Measurements from ENCODE around the gene ZBTB20. TPM values are rescaled to one million over a fixed set of nuclear protein-coding genes. Genes with fewer than 3 reads are reported as not detected.

ZBTB20 gene
- total RNA-seq, 1 donor from 2014 or later: 91.2 TPM

GRCh38 chr3:115021061-115021460 lies 126.0 kb downstream of the ZBTB20 start:
- intact Hi-C loops (cut with micrococcal nuclease): no loop called here
- ChIA-PET POLR2A (no interaction called here), CTCF (no interaction called here)
- Mint-ChIP-seq H3K36me3 (ENCODE audit: low read depth) (peaks cover 17% of the 10 kb centered on the region), H3K4me3 (no peak overlapping the region), H3K9me3 (peaks cover 9% of the 10 kb centered on the region), H3K4me1 (peaks cover 21% of the 10 kb centered on the region), H3K27ac (no peak overlapping the region), H3K27me3 (no peaks in the 10 kb centered on the region)
- DNase-seq (no peak), ATAC-seq (ENCODE audit: low read depth) (no peak)
- TF ChIP-seq, protein P1, sequence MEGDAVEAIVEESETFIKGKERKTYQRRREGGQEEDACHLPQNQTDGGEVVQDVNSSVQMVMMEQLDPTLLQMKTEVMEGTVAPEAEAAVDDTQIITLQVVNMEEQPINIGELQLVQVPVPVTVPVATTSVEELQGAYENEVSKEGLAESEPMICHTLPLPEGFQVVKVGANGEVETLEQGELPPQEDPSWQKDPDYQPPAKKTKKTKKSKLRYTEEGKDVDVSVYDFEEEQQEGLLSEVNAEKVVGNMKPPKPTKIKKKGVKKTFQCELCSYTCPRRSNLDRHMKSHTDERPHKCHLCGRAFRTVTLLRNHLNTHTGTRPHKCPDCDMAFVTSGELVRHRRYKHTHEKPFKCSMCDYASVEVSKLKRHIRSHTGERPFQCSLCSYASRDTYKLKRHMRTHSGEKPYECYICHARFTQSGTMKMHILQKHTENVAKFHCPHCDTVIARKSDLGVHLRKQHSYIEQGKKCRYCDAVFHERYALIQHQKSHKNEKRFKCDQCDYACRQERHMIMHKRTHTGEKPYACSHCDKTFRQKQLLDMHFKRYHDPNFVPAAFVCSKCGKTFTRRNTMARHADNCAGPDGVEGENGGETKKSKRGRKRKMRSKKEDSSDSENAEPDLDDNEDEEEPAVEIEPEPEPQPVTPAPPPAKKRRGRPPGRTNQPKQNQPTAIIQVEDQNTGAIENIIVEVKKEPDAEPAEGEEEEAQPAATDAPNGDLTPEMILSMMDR (IDR thresholded peaks at IDR 0.05): no peak

DNA sequence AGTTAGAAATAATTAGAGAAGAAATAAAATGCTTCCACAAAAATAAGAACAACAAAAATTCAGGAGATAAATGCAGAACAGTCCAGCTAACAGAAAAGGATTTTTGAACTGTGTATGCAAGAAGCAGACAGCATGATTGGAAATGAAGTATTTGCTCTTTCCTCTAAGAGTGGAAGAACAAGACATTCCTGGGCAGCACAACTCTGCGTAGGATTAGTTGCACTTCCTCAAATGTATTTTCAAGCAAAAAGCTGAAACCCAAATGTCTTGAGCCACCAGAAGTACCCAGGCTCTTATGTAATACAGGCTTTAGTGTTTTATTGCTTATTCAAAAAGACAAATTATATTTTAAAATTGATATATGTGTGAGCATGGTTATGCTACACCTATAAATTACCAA lies 127.2 kb downstream of the ZBTB20 start:
- Mint-ChIP-seq H3K36me3 (ENCODE audit: low read depth) (peaks cover 14% of the 10 kb centered on the region), H3K27me3 (no peaks in the 10 kb centered on the region), H3K4me1 (peaks cover 21% of the 10 kb centered on the region), H3K9me3 (peaks cover 12% of the 10 kb centered on the region), H3K4me3 (no peak overlapping the region), H3K27ac (no peak overlapping the region)
- intact Hi-C loops (cut with micrococcal nuclease): loop anchor here (2.0 kb wide), 1 partner anchor 17 kb away; no protein-coding TSS in a partner anchor
- ChIA-PET POLR2A (no interaction called here), CTCF (no interaction called here)
- TF ChIP-seq, protein P1 (IDR thresholded peaks at IDR 0.05): no peak
- DNase-seq (no peak), ATAC-seq (ENCODE audit: low read depth) (no peak)

DNA sequence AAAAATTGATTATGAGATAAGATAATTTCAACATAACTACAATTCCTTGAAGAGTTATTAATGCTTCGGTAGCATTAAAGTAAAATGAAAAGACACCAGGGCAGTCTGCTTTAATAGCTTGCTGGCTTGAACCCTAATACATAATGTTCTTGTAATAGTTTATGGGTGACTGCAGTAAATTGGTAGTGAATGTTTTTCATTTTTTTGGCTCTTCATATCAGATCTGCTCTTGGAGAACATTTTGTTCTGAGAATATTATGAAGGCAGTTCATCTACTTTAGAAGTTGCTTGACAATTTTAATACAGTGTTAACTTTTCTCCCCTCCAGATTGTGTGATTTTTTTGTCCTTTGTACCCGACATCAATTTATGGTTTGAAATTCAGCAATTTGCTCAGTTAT lies 128.4 kb downstream of the ZBTB20 start:
- H3K36me3 Mint-ChIP-seq (ENCODE audit: low read depth): peaks cover 14% of the 10 kb centered on the region
- ChIA-PET POLR2A (no interaction called here), CTCF (no interaction called here)
- H3K27ac Mint-ChIP-seq: no peak overlapping the region
- no peak for DNase-seq
- peaks cover 12% of the 10 kb centered on the region for H3K9me3 Mint-ChIP-seq
- H3K27me3 Mint-ChIP-seq: no peaks in the 10 kb centered on the region
- no peak for ATAC-seq (ENCODE audit: low read depth)
- TF ChIP-seq, protein P1 (IDR thresholded peaks at IDR 0.05): no peak
- intact Hi-C loops (cut with micrococcal nuclease): loop anchor here (2.0 kb wide), 1 partner anchor 16 kb away; no protein-coding TSS in a partner anchor
- H3K4me3 Mint-ChIP-seq: no peak overlapping the region
- peaks cover 19% of the 10 kb centered on the region for H3K4me1 Mint-ChIP-seq

DNA sequence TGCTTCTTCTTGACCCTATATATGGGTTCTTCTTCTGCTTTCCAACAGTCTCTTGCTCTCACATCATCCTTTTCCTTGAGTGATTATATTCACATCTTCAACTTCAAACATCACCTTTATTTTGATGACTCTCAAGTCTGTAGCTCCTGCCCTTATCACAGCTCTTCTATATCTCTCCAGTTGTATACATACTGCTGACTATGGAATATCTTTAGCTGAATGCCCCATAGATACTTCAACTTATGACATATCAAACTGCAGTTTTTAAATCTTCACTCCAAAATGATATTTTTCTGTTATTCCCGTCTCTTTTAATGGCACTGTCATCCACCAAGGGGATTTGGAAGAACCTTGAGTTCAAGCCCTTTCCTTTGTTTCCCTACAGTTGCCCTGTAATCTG lies 139.1 kb downstream of the ZBTB20 start:
- Mint-ChIP-seq H3K4me3 (no peak overlapping the region), H3K27ac (no peak overlapping the region), H3K36me3 (ENCODE audit: low read depth) (peaks cover 13% of the 10 kb centered on the region), H3K27me3 (no peaks in the 10 kb centered on the region), H3K4me1 (no peaks in the 10 kb centered on the region), H3K9me3 (peaks cover 5% of the 10 kb centered on the region)
- POLR2A ChIA-PET: no interaction called here
- CTCF ChIA-PET: no interaction called here
- TF ChIP-seq, protein P1 (IDR thresholded peaks at IDR 0.05): no peak
- no peak for DNase-seq
- intact Hi-C loops (cut with micrococcal nuclease): no loop called here
- ATAC-seq (ENCODE audit: low read depth): no peak

DNA sequence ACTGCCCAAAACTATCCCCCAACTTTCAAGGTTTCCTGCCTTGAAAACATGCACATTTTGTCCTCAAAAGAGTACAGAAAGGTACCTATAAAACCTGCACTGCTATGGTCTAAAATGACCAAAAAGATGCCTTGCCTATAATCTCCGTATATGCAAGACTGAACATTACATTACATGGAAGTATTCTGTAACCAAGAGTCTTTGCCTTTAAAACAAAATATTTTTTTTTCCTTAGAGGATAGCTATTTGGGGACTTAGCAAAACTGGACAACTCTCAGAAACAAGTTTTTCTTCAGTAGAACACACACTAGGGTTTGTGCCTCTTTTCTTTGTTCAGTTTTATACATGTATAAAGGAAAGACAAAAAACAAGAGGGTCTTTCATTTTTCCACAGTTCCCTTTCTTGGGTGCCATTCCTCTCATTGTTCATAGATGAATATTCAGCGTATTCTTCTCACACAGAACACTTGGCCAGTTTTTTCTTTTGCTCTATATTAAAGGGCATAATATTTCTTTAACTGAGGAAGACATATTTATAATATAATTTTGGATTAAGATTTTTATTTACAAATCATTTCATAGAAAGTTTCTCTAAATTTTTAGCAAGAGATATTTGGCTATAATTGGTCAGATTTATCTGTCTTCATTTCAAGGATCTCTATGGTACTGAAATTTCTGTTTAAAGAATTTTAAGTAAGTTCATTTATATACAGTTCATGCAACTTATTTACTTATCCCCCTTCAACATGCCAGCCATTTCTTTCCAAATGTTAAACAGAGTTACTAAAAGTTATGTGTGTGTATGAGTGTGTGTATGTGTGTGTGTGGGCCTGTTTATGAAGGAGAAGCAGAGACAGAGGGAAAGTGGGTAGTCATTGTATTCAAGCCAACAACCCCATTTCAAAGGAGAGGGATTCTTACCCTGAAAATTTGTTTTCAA lies 142.6 kb downstream of the ZBTB20 start:
- ChIA-PET CTCF (no interaction called here), POLR2A (no interaction called here)
- DNase-seq: no peak
- Mint-ChIP-seq H3K4me1 (no peaks in the 10 kb centered on the region), H3K36me3 (ENCODE audit: low read depth) (peaks cover 18% of the 10 kb centered on the region), H3K27me3 (no peaks in the 10 kb centered on the region), H3K27ac (no peak overlapping the region), H3K4me3 (no peak overlapping the region), H3K9me3 (peaks cover 7% of the 10 kb centered on the region)
- intact Hi-C loops (cut with micrococcal nuclease): no loop called here
- TF ChIP-seq, protein P1 (IDR thresholded peaks at IDR 0.05): no peak
- no peak for ATAC-seq (ENCODE audit: low read depth)
